Measurements from ENCODE around the gene SSBP3. TPM values are rescaled to one million over a fixed set of nuclear protein-coding genes. Genes with fewer than 3 reads are reported as not detected.
"Not testable (repeated sequence)": the region's sequence is repeated elsewhere in the genome, so short reads cannot be mapped to it uniquely, and the experiment has no call there.

SSBP3 gene
- total and polyA plus RNA-seq, 9 of the 15 experiments (the other 6 are each of a cell fraction or from before 2014, with no cell fraction given) = 8.7 to 108 (median 33.8) TPM

DNA sequence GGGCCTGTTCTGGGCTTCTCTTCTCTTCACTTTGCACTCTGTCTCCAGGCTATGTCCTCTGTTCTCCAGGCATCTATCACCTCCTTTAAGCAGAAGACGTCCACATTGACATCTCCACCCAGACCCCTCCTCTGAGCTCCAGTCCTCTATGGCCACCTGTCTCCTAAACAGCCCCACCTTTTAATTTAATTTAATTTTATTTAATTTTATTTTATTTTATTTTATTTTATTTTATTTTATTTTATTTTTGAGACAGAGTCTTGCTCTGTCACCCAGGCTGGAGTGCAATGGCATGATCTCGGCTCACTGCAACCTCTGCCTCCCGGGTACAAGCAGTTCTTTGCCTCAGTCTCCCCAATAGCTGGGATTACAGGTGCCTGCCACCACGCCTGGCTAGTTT, 43.2 kb upstream of the SSBP3 start:
- POLR2A ChIA-PET = interaction anchor here (1.9 kb wide), 1 partner anchor 12 kb away, joined by 4 read pairs; no protein-coding TSS in a partner anchor
- ATAC-seq = not testable (repeated sequence)

DNA sequence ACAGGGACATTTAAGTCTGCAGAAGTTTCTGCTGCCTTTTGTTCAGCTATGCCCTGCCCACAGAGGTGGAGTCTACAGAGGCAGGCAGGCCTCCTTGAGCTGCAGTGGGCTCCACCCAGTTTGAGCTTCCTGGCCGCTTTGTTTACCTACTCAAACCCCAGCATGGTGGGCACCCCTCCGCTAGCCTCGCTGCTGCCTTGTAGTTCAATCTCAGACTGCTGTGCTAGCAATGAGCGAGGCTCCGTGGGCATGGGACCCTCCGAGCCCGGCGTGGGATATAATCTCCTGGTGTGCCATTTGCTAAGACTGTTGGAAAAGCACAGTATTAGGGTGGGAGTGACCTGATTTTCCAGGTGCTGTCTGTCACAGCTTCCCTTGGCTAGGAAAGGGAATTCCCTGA, 42.6 kb upstream of the SSBP3 start:
- DNase-seq (ENCODE audit: extremely low read depth in 1 of 4, low spot score in 3 of 4); ATAC-seq; H3K27ac ChIP-seq (ENCODE audit: extremely low read depth, low read depth, low read length); POLR2A ChIA-PET; FAIRE-seq; H2AFZ ChIP-seq (ENCODE audit: low read depth, low read length); CTCF ChIA-PET (ENCODE audit: low intra/inter-chr PET ratio); BruUV-seq (replicated peaks); H3K79me2 ChIP-seq (ENCODE audit: control insufficient read depth, insufficient read depth, low read length); in situ Hi-C loops (cut with MboI); H4K20me1 ChIP-seq (replicated peaks; ENCODE audit: control insufficient read depth, insufficient read depth, low read length); H3K9me1 ChIP-seq (ENCODE audit: control insufficient read depth, insufficient read depth, low read length); H3K9ac ChIP-seq (ENCODE audit: insufficient read depth in 1 of 2, low read depth in 2 of 2, low read length in 2 of 2); H3K4me1 ChIP-seq (replicated peaks in 1 of 2; ENCODE audit: control insufficient read depth in 2 of 2, insufficient read depth in 2 of 2, low read length in 2 of 2); intact Hi-C loops (cut with micrococcal nuclease); H3K4me2 ChIP-seq (ENCODE audit: insufficient read depth, low read length); H3K36me3 ChIP-seq (ENCODE audit: control insufficient read depth, insufficient read depth, low read length); H3K4me3 ChIP-seq; H3K27me3 ChIP-seq (ENCODE audit: control insufficient read depth in 2 of 2, insufficient read depth in 2 of 2, low read length in 2 of 2); H3K9me3 ChIP-seq (replicated peaks; ENCODE audit: control insufficient read depth, insufficient read depth, low read depth, low read length): not testable (repeated sequence)
- WGBS (ENCODE audit: insufficient coverage, low coverage, missing lambda C conversion rate) = 75% methylated on average over 8 of the region's 8 CpGs

More for the DNA sequence above, 43.2 kb upstream of the SSBP3 start:
- H3K9me1 ChIP-seq (ENCODE audit: control insufficient read depth, insufficient read depth, low read length); H3K79me2 ChIP-seq (ENCODE audit: control insufficient read depth, insufficient read depth, low read length); H3K36me3 ChIP-seq (ENCODE audit: control insufficient read depth, insufficient read depth, low read length); H3K27me3 ChIP-seq (ENCODE audit: control insufficient read depth in 2 of 2, insufficient read depth in 2 of 2, low read length in 2 of 2); H3K4me2 ChIP-seq (ENCODE audit: insufficient read depth, low read length); intact Hi-C loops (cut with micrococcal nuclease); H4K20me1 ChIP-seq (replicated peaks; ENCODE audit: control insufficient read depth, insufficient read depth, low read length); H3K27ac ChIP-seq (ENCODE audit: extremely low read depth, low read depth, low read length); H2AFZ ChIP-seq (ENCODE audit: low read depth, low read length); H3K4me3 ChIP-seq; FAIRE-seq; CTCF ChIA-PET (ENCODE audit: low intra/inter-chr PET ratio); DNase-seq (ENCODE audit: extremely low read depth in 1 of 4, low spot score in 3 of 4); H3K4me1 ChIP-seq (replicated peaks in 1 of 2; ENCODE audit: control insufficient read depth in 2 of 2, insufficient read depth in 2 of 2, low read length in 2 of 2); H3K9ac ChIP-seq (ENCODE audit: insufficient read depth in 1 of 2, low read depth in 2 of 2, low read length in 2 of 2); in situ Hi-C loops (cut with MboI); H3K9me3 ChIP-seq (replicated peaks; ENCODE audit: control insufficient read depth, insufficient read depth, low read depth, low read length); BruUV-seq (replicated peaks): not testable (repeated sequence)
- 25% methylated on average over 4 of the region's 4 CpGs for WGBS (ENCODE audit: insufficient coverage, low coverage, missing lambda C conversion rate)
